PC-9 (cell line): ENCODE results near the gene TRIM23. TPM values are rescaled to one million over a fixed set of nuclear protein-coding genes. Genes with fewer than 3 reads are reported as not detected.

Experiments used
- BruUV-seq: library from RNA; stranded (reverse); fragments of 400-500 nt; replicated peaks from 2 replicates; lab custom pipeline; 2021; lab: Mats Ljungman, UMichigan
- CTCF ChIA-PET: fragments of 300-600 bp; sonication (Branson Sonifier 250); formaldehyde crosslinking; loops from one replicate; lab custom pipeline; 2022; ENCODE audit warnings: antibody characterized with exemption; lab: Charles Lee
- POLR2A ChIA-PET: fragments of 300-600 bp; sonication (Branson Sonifier 250); formaldehyde crosslinking; loops from one replicate; lab custom pipeline; 2022; ENCODE audit warnings: antibody characterized with exemption; ENCODE audit not compliant: unreplicated experiment; lab: Charles Lee
- DNase-seq, 2 experiments: peaks; one replicate each; pipeline versions ENCODE4 v3.0.0 to v3.0.0-alpha.2; 2015 to 2022; ENCODE audit warnings: mixed read lengths in 1 of 2
- H2AFZ ChIP-seq: fragments of 200-600 bp; sonication (generic); 2 replicates; pipeline ENCODE4 v1.8.1; 2017; ENCODE audit warnings: antibody characterized with exemption
- H3F3A ChIP-seq: fragments of 200-600 bp; sonication (generic); 2 replicates; pipeline ENCODE4 v1.8.1; 2017; ENCODE audit warnings: antibody characterized with exemption, mild to moderate bottlenecking, low read depth; ENCODE audit not compliant: insufficient read depth
- H3K27ac ChIP-seq: fragments of 200-600 bp; sonication (generic); 2 replicates; pipeline ENCODE4 v1.6.1; 2016; ENCODE audit warnings: mixed run types
- H3K27me3 ChIP-seq: fragments of 200-600 bp; sonication (generic); 2 replicates; pipeline ENCODE4 v1.6.1; 2016; ENCODE audit warnings: low read depth, mixed run types; ENCODE audit not compliant: insufficient read depth
- H3K36me3 ChIP-seq: fragments of 200-600 bp; sonication (generic); 2 replicates; pipeline ENCODE4 v1.6.1; 2016; ENCODE audit warnings: low read depth, mixed run types
- H3K4me1 ChIP-seq: fragments of 200-600 bp; sonication (generic); replicated peaks from 2 replicates; pipeline ENCODE4 v1.6.1; 2016; ENCODE audit warnings: mixed run types; ENCODE audit not compliant: insufficient read depth
- H3K4me2 ChIP-seq: fragments of 200-600 bp; sonication (generic); 2 replicates; pipeline ENCODE4 v1.6.1; 2017; ENCODE audit warnings: mixed run types
- H3K4me3 ChIP-seq: fragments of 200-600 bp; sonication (generic); 2 replicates; pipeline ENCODE4 v1.6.1; 2016; ENCODE audit warnings: mixed run types
- H3K79me2 ChIP-seq: fragments of 200-600 bp; sonication (generic); 2 replicates; pipeline ENCODE4 v1.6.1; 2017; ENCODE audit warnings: low read depth, mixed run types
- H3K9me2 ChIP-seq: fragments of 200-600 bp; sonication (generic); 2 replicates; pipeline ENCODE4 v1.8.1; 2017; ENCODE audit warnings: mild to moderate bottlenecking; ENCODE audit not compliant: insufficient read depth
- H3K9me3 ChIP-seq: fragments of 200-600 bp; sonication (generic); 2 replicates; pipeline ENCODE4 v1.8.1; 2016; ENCODE audit warnings: low read depth; ENCODE audit not compliant: insufficient read depth
- H4K20me1 ChIP-seq: fragments of 200-600 bp; sonication (generic); 2 replicates; pipeline ENCODE4 v1.8.1; 2017; ENCODE audit not compliant: insufficient read depth
- CTCF ChIP-seq: fragments of 200-600 bp; sonication (generic); conservative IDR thresholded peaks from 2 replicates; pipeline ENCODE4 v1.6.1; 2017; ENCODE audit warnings: mixed run types, antibody characterized with exemption, mild to moderate bottlenecking, moderate library complexity
- EZH2 ChIP-seq: fragments of 200-600 bp; sonication (generic); IDR thresholded peaks from 2 replicates; pipeline ENCODE4 v1.8.0; 2017; ENCODE audit warnings: antibody characterized with exemption, low read depth
- intact Hi-C: fragments of 100-400 bp; cut with micrococcal nuclease; formaldehyde crosslinking; loops from one replicate; pipeline ENCODE4 v1.10.0; 2022; ENCODE audit not compliant: unreplicated experiment
- total RNA-seq: library from RNA; stranded (reverse); gene quantifications from 2 replicates; pipeline ENCODE4 v1.2.3, GENCODE V29; 2021

Gene TRIM23
- total RNA-seq, 1 experiment from 2014 or later: 9.7 TPM

- peaks cover 37% of the 10 kb centered on the region for H3K36me3 ChIP-seq
- no peak overlapping the region for H3K4me3 ChIP-seq
- BruUV-seq: no TSS peak
- H3K4me2 ChIP-seq: no peak overlapping the region
- peak; percentile 28; the same call in 1 of the 2 replicates for TF ChIP-seq CTCF
- TF ChIP-seq EZH2: no peak
- H3K4me1 ChIP-seq: no peaks in the 10 kb centered on the region
- intact Hi-C loops: no loop called here
- H4K20me1 ChIP-seq: no peaks in the 10 kb centered on the region; the same call in 1 of the 2 replicates
- POLR2A ChIA-PET: no interaction called here
- peaks cover 7% of the 10 kb centered on the region; the same call in 1 of the 2 replicates for H3F3A ChIP-seq
- H3K79me2 ChIP-seq: no peaks in the 10 kb centered on the region
- no peak overlapping the region for H3K27ac ChIP-seq
- H3K27me3 ChIP-seq: no peaks in the 10 kb centered on the region
- CTCF ChIA-PET: no interaction called here
- no peak overlapping the region for H2AFZ ChIP-seq
- H3K9me3 ChIP-seq: no peaks in the 10 kb centered on the region
- H3K9me2 ChIP-seq: no peaks in the 10 kb centered on the region
- DNase-seq: no peak
These were observed 35.4 kb downstream of the TRIM23 start for GRCh38 chr5:65588694-65589093.

GRCh38 chr5:65577141-65577540 lies 47.0 kb downstream of the TRIM23 start:
- BruUV-seq: no TSS peak
- CTCF ChIA-PET: no interaction called here
- Histone ChIP-seq H3K9me3 (no peaks in the 10 kb centered on the region), H3K27ac (no peak overlapping the region), H3F3A (no peaks in the 10 kb centered on the region), H4K20me1 (no peaks in the 10 kb centered on the region), H3K4me2 (no peak overlapping the region), H3K79me2 (no peaks in the 10 kb centered on the region), H3K9me2 (no peaks in the 10 kb centered on the region), H2AFZ (no peak overlapping the region), H3K36me3 (0 out of 2 replicates have a peak, but pooled peaks cover 19% of the 10 kb centered on the region), H3K4me1 (no peaks in the 10 kb centered on the region), H3K27me3 (no peaks in the 10 kb centered on the region), H3K4me3 (no peak overlapping the region)
- POLR2A ChIA-PET: no interaction called here
- TF ChIP-seq EZH2: no peak
- no peak for TF ChIP-seq CTCF
- DNase-seq: no peak
- intact Hi-C loops: no loop called here

DNA sequence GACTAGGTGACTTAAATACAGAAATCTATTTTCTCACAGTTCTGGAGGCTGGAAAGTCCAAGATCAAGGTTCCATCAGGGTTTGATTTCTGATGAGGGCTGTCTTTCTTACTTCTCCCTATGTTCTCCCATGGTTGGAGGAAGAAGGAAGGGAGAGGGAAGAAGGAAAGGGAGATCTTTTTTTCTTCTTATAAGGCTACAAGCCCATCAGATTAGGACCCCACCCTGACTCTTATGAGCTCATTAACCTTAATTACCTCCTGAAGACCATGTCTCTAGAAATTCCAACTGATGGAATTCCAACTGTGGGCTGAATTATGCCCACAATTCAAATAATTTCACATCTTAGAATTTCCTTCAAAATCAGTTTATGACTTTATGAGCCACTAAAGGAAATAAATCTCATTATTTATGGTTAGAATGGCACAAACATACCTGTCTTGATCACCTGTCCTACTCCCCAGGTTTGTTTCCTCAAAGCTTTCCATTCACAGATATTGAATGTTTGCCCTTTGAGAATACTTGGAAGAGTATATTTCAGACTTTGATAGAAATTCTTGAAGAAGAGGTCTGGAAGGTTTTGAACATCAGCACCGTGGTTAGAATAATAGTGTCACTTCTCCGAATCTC lies 53.4 kb downstream of the TRIM23 start:
- no TSS peak for BruUV-seq
- Histone ChIP-seq H3K79me2 (no peaks in the 10 kb centered on the region), H3F3A (no peaks in the 10 kb centered on the region), H3K27me3 (no peaks in the 10 kb centered on the region), H3K4me3 (no peak overlapping the region), H3K27ac (no peak overlapping the region), H2AFZ (no peak overlapping the region), H3K36me3 (peaks cover 4% of the 10 kb centered on the region; the same call in 1 of the 2 replicates), H3K4me2 (no peak overlapping the region), H4K20me1 (no peaks in the 10 kb centered on the region), H3K9me2 (no peaks in the 10 kb centered on the region), H3K4me1 (no peaks in the 10 kb centered on the region), H3K9me3 (no peaks in the 10 kb centered on the region)
- ChIA-PET CTCF (no interaction called here), POLR2A (interaction anchor here (0.6 kb wide), 1 partner anchor 228 kb away, joined by 3 read pairs; no protein-coding TSS in a partner anchor)
- no peak for TF ChIP-seq CTCF
- TF ChIP-seq EZH2: no peak
- intact Hi-C loops: no loop called here
- DNase-seq: no peak
